GF-D8 (cell line): ENCODE results near the gene CAPN10.

ENCODE experiments used
- DNase-seq: peaks from one replicate; lab custom pipeline; 2025; lab: John Stamatoyannopoulos, UW

The CAPN10 gene

DNA sequence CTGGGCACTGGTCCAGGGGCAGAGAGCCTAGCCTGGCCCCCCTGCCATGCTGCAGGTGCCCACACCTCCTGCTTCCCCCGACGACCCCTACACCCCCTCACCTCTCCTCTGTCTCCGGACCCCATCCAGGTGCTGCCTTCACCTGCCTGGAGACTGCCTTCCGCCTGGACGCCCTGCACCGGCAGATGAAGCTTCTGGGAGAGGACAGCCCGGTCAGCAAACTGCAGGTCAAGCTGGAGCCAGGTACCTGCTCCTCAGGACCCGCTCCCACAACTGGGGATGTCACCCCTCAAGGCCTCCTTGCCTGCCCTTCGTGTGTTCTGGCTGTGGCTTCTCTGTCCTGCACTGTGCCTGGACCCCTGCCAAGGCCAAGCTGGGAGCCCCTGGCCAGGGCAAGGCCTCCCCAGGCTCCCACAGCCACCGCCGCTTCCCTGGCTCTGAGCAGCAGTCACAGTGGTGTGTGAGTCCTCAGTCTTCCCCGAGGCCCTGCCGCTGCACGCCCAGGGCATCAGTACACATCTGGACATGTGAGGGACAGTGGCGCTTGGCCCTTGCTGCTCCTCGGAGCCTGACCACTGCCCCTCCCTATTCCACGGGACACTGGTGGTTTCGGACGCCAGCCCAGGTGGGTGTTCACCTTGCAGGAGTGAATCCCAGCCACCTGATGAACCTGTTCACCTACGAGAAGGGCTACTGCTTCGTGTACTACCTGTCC is 12.0 kb upstream of the CAPN10 start:
- no peak for DNase-seq

DNA sequence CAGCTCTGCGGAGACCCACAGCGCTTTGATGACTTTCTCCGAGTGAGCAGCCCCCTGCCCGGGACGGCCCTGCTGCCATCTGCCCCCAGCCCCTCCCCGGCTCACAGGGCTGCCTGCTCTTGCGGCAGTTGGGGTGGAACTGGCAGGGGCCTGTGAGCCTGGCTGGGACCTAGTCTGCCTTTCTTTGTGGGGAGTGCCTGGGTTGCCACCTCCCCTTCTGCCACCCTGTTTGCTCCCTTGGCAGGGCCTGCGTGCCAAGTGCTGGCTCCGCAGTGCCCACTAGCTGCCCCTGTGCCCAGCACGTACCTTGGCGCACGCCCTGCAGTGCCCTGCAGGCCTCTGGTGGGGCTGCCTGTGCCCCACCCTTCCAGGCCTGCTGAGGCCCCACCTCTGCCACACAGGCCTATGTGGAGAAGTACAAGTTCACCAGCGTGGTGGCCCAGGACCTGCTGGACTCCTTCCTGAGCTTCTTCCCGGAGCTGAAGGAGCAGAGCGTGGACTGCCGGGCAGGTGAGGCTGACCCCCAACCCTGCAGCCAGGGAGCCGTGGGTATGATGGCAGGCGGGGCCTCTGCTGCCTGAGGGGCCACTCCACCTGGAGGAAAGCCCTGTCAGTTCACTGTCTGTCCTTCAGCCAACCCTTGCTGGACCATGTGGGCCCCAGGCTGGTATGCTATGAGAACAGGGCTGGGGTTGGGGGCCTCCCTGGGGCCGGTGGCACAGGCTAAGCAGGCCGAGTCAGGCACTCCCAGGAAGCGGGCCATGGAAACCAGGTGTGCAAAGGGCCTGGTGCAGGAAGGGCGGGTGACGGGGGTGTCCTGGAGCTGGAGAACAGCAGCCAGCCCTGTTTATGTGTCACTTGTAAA is 11.2 kb upstream of the CAPN10 start:
- DNase-seq, result no peak

- no peak for DNase-seq
Measured at GRCh38 chr2:240576036-240576435, 10.5 kb upstream of the CAPN10 start.

DNA sequence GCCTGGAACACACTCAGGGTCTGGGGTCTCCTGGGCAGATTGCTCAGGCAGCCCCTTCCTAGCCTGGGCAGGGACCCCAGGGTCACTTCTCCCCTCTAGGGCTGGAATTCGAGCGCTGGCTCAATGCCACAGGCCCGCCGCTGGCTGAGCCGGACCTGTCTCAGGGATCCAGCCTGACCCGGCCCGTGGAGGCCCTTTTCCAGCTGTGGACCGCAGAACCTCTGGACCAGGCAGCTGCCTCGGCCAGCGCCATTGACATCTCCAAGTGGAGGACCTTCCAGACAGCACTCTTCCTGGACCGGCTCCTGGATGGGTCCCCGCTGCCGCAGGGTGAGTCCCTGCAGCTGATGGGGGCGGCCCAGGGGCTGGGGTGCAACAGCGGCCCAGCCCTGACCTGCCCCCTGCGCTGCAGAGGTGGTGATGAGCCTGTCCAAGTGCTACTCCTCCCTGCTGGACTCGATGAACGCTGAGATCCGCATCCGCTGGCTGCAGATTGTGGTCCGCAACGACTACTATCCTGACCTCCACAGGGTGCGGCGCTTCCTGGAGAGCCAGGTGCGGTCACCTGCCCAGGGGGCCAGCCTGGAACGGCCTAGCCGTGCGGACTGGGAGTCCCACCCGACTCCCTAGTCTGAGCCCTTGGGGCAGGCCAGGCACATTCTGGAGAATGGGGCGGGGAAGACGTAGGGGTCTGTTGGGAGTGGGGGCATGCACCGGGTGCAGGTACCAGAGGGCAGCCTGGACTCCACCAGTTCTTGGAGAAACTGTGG is 9.9 kb upstream of the CAPN10 start:
- no peak for DNase-seq

- DNase-seq, result no peak
Measured at GRCh38 chr2:240577281-240578109, 9.0 kb upstream of the CAPN10 start.

DNA sequence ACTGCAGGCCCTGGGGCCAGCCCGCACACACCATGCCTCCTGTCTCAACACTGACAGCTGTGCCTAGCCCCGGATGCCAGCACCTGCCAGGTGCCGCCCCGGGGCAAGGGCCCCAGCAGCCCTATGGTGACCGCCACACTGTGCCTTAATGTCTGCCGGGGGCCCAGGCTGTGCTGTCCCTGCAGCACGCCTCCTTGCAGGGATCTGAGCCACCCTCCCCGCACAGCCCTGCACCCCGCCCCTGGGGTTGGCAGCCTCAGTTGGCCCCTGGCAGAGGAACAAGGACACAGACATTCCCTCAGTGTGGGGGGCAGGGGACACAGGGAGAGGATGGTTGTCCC is 8.5 kb upstream of the CAPN10 start:
- no peak for DNase-seq

DNA sequence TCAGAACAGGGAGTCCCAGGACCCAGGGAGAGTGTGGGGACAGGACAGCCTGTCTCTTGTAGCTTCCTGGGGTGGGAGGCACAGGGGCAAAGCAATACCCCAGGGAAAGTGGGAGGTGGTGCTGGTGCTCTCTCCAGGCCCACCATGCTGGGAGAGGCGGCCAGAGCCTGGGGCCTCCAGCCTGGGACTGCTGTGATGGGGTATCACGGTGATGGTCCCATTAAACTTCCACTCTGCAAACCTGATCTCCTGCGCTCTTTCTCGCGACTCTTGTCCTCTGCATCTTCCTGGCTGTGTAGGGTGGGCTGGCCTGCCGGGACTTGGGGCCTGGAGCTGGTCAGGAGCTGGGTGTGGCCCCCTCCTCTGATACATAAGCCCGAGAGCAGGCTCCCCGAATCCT is 8.0 kb upstream of the CAPN10 start:
- no peak for DNase-seq

DNA sequence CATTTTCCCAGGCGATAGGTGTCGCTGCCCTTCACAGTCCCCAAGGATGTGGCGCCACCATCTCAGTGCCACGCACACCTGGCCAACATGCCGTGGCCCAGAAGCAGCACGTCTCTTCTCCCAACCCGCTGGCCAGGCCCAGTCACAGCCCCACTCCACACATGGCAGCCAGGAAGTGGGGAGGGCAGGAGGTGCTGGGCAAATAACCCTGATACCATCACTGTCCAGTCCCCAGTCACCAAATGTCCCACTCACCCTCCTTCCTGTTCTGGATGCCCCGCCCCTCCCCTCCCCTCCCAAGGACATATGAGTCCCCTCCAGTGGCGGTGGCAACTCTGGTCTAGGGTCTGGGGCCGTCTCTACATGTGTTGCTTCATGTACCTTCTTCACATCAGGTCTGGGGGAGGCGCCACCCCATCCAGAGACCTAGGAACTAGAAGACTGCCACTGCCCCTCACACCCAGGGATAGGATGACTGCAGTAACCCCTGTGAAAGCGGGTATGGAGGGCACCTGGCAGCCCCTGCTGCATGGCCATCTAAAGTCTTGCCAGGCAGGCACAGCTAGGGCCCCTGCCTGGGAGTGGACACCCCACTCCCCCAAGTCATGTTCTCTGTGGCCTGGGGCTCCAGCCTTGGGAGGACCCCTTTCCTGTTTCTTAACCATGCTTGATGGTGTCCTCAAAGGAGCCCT is 7.3 kb upstream of the CAPN10 start:
- DNase-seq, result no peak

DNA sequence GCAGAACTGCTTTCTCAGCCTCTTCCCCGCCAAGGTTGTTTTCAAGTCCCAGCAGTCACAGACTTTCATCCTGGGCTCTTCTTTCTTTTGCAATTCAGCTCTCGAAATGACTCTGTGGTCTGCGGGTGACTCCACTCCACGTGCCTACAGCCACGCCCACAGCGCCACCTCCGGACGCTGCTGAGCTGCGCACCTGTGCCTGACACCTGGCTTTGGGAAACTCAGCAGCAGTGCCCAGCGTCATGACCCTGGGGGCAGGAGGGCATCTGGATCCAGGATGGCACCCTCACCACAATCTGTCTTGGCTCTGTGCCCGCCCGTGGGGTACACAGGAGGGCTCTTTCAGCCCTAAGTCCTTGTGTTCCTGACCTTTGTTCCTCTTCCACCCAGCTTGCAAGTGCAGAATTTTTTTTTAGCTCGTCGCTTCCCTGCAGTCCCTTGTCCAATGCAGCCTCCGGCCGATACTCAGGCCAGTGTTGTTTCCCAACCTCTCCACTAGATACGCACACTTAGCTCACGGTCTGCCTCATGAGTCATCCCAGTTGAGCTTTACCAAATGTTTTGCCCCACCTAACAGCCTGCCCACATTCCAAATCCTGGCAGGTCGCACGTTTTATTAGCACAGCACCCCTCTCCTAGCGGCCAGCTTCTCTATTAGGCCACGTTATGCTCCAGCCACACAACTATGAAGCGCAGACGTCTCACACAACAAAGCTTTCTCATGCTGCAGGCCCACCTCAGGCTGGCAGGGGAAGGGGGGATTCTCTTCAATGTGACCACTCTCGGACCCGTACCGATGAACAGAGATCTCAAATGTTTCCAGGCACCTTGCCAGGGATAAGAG is 6.5 kb upstream of the CAPN10 start:
- peak; percentile 90 for DNase-seq

- no peak for DNase-seq
Measured at GRCh38 chr2:240581811-240582210, 4.7 kb upstream of the CAPN10 start.

GRCh38 chr2:240582781-240583180 is 3.8 kb upstream of the CAPN10 start:
- DNase-seq, result no peak

DNA sequence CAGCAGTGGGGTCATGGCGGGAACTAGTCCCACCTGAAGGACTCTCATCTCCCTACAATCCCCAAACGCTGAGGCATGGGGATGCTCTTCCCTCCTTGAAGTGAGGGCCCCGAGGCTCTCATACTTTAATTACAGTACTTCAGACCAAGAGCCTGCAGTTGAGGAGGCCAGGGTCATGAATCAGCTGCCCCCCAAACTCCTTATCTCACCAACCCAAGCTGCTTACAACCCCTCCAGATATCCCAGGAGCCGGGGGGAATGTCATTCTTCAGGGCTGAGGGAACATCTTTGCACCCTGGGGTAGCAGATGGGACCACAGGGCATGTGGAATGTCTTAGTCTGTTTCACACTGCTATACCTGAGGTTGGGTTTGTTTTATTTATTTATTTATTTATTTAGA is 2.8 kb upstream of the CAPN10 start:
- DNase-seq, result no peak

- DNase-seq, result peak; percentile 99
Measured at GRCh38 chr2:240584486-240585031, 2.0 kb upstream of the CAPN10 start.

DNA sequence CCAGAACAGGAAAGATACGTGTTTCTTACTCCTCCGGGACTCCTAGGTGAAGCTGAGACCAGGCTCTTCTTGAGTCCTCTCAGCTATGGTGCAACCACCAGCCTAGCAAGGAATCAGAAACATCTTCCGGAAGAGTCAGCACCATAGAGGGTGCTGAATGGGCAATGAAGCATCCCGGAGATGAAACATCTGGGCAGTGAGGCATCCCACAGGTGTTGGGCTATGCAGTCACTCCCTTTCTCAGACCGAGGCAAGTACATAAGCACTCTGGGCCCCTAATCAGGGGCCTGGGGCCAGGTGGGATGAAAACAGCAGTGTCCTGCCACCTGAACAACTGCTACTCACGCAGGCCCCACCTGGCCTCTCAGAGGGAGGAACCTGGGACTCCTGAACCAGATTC is 1.4 kb upstream of the CAPN10 start:
- peak; percentile 28 for DNase-seq

- no peak for DNase-seq
Measured at GRCh38 chr2:240585681-240586197, 795 bp upstream of the CAPN10 start.

GRCh38 chr2:240586919-240587800 is 626 bp downstream of the CAPN10 start:
- no peak for DNase-seq

DNA sequence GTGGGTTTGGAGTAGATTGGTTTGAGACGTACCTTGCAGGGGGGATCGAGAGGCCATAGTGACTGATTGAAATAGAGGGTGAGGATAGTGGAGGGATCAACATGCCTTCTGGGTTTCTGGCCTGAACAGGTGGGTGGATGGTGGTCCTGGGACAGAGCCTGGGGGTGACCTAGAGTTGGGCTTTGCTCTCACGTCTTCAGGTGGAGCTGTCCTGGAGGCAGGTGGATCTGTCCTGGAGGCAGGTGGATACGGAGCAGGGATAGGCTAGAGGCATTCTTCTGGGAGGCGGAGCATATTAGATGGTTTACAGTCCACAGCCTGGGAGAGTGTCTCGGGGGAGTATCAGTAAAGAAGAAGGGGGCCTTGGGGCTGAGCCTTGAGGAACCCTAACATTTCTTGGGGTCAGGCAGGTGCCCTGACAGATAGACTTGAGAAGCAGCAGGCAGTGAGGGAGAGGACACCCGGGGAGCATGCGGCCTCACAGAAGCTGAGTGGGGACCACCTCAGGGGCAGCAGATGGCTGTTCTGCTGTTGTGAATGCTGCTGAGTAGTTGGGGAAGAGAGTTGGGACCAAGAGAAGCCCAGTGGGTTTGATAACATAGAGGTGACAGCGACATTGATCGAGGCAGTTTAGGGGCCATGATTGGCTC is 1.6 kb downstream of the CAPN10 start:
- no peak for DNase-seq

- no peak for DNase-seq
Measured at GRCh38 chr2:240588669-240589068, 2.1 kb downstream of the CAPN10 start.
